Calu3 (cell line): ENCODE results near the gene UHRF2. TPM values are rescaled to one million over a fixed set of nuclear protein-coding genes. Genes with fewer than 3 reads are reported as not detected.
"Not testable (repeated sequence)": the region's sequence is repeated elsewhere in the genome, so short reads cannot be mapped to it uniquely, and the experiment has no call there.

Source experiments
- BruUV-seq: library from RNA; stranded (reverse); fragments of 400-500 nt; replicated peaks from 2 replicates; lab custom pipeline; 2021; lab: Mats Ljungman, UMichigan
- CTCF ChIA-PET: fragments of 300-600 bp; sonication (Branson Sonifier 250); formaldehyde crosslinking; loops from one replicate; lab custom pipeline; 2022; ENCODE audit warnings: antibody characterized with exemption; lab: Charles Lee
- DNase-seq: peaks from one replicate; pipeline ENCODE4 v3.0.0; 2022
- H3K27ac Mint-ChIP-seq: one replicate; pipeline ENCODE4 v1.8.0; 2022; ENCODE audit warnings: mixed read lengths; ENCODE audit not compliant: unreplicated experiment
- H3K27me3 Mint-ChIP-seq: one replicate; pipeline ENCODE4 v1.8.0; 2022; ENCODE audit warnings: mixed read lengths; ENCODE audit not compliant: unreplicated experiment
- H3K36me3 Mint-ChIP-seq: one replicate; pipeline ENCODE4 v1.8.0; 2022; ENCODE audit warnings: mild to moderate bottlenecking, moderate library complexity, mixed read lengths; ENCODE audit not compliant: insufficient read depth, unreplicated experiment
- H3K4me1 Mint-ChIP-seq: one replicate; pipeline ENCODE4 v1.8.0; 2022; ENCODE audit warnings: mild to moderate bottlenecking, low read depth, mixed read lengths; ENCODE audit not compliant: unreplicated experiment
- H3K4me3 Mint-ChIP-seq: one replicate; pipeline ENCODE4 v1.8.0; 2022; ENCODE audit warnings: mild to moderate bottlenecking, low read depth, moderate library complexity, mixed read lengths; ENCODE audit not compliant: unreplicated experiment
- H3K9me3 Mint-ChIP-seq: one replicate; pipeline ENCODE4 v1.8.0; 2022; ENCODE audit warnings: low read depth, mixed read lengths; ENCODE audit not compliant: unreplicated experiment
- intact Hi-C: fragments of 100-400 bp; cut with micrococcal nuclease; formaldehyde crosslinking; loops from one replicate; pipeline ENCODE4 v1.10.0; 2022; ENCODE audit not compliant: unreplicated experiment
- total RNA-seq: library from RNA; stranded (reverse); gene quantifications from 2 replicates; pipeline ENCODE4 v1.2.3, GENCODE V29; 2022
- TF ChIP-seq, protein P1 (sequence below): fragments of 200-600 bp; IDR thresholded peaks from one replicate; pipeline ENCODE4 v1.8.0; 2022; ENCODE audit warnings: antibody characterized with exemption; ENCODE audit not compliant: unreplicated experiment

Gene UHRF2
- total RNA-seq, 1 experiment from 2014 or later, result 38.4 TPM

DNA sequence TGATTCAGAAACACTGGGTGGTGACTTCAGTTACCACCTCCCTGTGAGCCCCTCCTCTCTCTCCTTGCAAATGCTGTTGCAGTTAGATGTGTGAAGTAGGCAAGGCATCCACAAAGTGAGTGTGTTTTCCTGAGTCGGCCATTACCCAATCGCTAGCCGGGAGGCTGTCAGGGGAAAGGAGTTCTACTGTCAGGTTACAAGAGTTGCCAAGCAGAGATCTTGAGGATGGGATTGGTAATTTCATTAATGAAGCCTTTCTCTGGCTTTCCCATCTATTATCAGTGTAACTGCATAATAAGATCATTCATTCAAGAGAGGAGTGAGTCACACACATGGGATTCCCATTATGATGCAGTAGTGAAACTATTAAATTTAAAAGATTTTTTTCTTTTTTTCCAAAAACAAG, 125.7 kb downstream of the UHRF2 start:
- Mint-ChIP-seq H3K27me3 (no peaks in the 10 kb centered on the region), H3K36me3 (no peaks in the 10 kb centered on the region), H3K4me3 (no peak overlapping the region), H3K9me3 (no peaks in the 10 kb centered on the region), H3K27ac (no peak overlapping the region), H3K4me1 (no peaks in the 10 kb centered on the region)
- DNase-seq, result no peak
- CTCF ChIA-PET, result no interaction called here
- intact Hi-C loops, result no loop called here
- TF ChIP-seq, protein P1, sequence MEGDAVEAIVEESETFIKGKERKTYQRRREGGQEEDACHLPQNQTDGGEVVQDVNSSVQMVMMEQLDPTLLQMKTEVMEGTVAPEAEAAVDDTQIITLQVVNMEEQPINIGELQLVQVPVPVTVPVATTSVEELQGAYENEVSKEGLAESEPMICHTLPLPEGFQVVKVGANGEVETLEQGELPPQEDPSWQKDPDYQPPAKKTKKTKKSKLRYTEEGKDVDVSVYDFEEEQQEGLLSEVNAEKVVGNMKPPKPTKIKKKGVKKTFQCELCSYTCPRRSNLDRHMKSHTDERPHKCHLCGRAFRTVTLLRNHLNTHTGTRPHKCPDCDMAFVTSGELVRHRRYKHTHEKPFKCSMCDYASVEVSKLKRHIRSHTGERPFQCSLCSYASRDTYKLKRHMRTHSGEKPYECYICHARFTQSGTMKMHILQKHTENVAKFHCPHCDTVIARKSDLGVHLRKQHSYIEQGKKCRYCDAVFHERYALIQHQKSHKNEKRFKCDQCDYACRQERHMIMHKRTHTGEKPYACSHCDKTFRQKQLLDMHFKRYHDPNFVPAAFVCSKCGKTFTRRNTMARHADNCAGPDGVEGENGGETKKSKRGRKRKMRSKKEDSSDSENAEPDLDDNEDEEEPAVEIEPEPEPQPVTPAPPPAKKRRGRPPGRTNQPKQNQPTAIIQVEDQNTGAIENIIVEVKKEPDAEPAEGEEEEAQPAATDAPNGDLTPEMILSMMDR, result no peak
- BruUV-seq, result no TSS peak

DNA sequence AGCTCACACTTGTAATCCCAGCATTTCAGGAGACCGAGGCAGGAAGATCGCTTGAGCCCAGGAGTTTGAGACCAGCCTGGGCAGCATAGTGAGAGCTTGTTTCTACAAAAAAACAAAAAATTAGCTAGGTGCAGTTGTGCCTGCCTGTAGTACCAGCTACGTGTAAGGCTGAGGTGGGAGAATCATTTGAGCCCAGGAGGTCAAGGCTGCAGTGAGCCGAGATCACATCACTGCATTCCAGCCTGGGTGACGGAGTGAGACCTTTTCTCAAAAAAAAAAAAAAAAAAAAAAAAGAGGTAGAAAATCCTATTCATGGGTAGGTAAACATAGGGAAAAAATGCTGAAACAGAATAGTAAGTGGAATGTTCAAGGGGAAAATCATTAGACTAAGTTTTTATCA, 129.6 kb downstream of the UHRF2 start:
- H3K27ac Mint-ChIP-seq, intact Hi-C loops, H3K4me1 Mint-ChIP-seq, H3K27me3 Mint-ChIP-seq, BruUV-seq, H3K9me3 Mint-ChIP-seq, H3K4me3 Mint-ChIP-seq, DNase-seq, H3K36me3 Mint-ChIP-seq: not testable (repeated sequence)
- CTCF ChIA-PET, result interaction anchor here (0.6 kb wide), 1 partner anchor 11 kb away, joined by 4 read pairs; no protein-coding TSS in a partner anchor

DNA sequence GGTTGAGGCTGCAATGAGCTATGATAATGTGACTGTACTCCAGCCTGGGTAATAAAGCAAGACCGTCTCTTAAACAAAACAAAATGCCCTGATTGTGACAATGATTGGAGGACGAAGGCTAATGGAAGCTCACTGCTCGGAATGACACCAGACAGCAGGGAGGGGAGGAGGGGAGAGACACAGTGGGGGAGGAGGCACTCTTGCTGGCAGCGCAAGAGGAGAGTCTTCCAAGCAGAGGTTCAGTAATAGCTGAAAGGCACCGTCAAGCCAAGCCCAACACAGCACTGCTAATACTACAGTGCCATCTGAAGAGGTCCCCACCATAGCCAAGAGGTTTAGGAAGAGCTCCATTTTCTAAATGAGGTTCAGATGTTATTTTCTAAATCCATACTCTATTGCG, 130.2 kb downstream of the UHRF2 start:
- TF ChIP-seq, protein P1, result no peak
- H3K4me3 Mint-ChIP-seq, result no peak overlapping the region

DNA sequence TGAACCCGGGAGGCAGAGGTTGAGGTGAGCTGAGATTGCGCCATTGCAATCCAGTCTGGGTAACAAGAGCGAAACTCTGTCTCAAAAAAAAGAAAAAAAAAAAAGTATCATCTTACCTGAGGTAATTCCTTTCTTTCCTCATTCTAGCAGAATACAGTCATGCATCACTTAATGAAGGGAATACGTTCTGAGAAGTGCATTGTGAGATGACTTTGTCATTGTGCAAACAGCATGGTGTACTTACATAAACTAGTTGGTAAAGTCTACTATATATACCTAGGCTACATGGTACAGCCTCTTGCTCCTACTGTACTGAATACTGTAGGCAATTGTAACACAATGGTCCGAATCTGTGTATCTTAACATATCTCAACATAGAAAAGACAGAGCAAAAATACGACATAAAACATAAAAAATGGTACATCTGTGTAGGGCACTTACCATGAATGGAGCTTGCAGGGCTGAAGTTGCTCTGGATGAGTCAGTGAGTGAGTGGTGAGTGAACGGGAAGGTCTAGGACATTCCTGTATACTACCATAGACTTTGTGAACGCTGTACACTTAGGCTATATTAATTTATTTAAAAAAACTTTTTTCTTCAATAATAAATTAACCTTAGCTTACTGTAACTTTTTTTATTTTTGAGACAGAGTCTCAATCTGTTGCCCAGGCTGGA, 132.2 kb downstream of the UHRF2 start:
- intact Hi-C loops, result no loop called here
- H3K27me3 Mint-ChIP-seq, result no peaks in the 10 kb centered on the region
- H3K27ac Mint-ChIP-seq, result no peak overlapping the region
- no peaks in the 10 kb centered on the region for H3K36me3 Mint-ChIP-seq
- no peaks in the 10 kb centered on the region for H3K9me3 Mint-ChIP-seq
- no peak overlapping the region for H3K4me3 Mint-ChIP-seq
- TF ChIP-seq, protein P1, result no peak
- no TSS peak for BruUV-seq
- CTCF ChIA-PET, result no interaction called here
- DNase-seq, result no peak
- H3K4me1 Mint-ChIP-seq, result no peaks in the 10 kb centered on the region

More for the DNA sequence above, 130.2 kb downstream of the UHRF2 start:
- Mint-ChIP-seq H3K4me1 (no peaks in the 10 kb centered on the region), H3K36me3 (no peaks in the 10 kb centered on the region), H3K27ac (no peak overlapping the region), H3K9me3 (no peaks in the 10 kb centered on the region), H3K27me3 (no peaks in the 10 kb centered on the region)
- DNase-seq, result no peak
- CTCF ChIA-PET, result no interaction called here
- BruUV-seq, result no TSS peak
- intact Hi-C loops, result no loop called here

DNA sequence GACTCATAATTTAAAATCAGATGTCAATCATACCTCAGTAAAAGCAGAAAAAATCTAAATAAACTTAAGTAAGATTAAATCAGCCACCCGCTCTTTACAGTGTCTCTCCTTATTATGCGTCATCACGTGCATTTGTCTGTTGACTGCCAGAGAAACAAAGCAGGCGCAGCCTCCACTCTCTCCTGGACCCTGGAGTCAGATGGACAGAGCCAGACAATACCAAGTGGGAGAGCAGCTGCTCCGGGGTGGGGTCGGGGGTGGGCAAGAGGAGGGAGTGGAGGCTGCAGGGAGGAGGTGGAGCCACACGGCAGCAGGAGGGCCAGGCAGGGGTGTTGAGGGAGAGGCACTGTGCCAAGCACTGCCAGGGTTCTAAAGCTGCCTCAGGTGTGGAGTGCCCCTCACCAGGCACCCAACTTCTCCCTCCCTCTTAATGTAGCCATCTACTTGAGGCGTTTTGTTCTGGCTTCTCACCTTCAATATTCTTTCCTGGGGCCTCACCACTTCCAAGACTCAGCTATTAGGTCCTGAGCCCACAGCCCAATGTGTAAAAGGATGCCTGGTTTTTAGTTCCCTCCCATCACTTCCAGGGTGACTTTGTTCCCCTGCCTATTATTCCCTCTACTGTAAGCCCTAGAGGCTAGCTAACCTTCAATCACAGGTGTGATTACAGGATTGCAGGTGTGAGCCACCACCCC, 136.3 kb downstream of the UHRF2 start:
- no peak overlapping the region for H3K4me3 Mint-ChIP-seq
- H3K27me3 Mint-ChIP-seq, result no peaks in the 10 kb centered on the region
- DNase-seq, result no peak
- CTCF ChIA-PET, result no interaction called here
- no peak overlapping the region for H3K27ac Mint-ChIP-seq
- no peaks in the 10 kb centered on the region for H3K4me1 Mint-ChIP-seq
- TF ChIP-seq, protein P1, result no peak
- no peaks in the 10 kb centered on the region for H3K9me3 Mint-ChIP-seq
- no TSS peak for BruUV-seq
- H3K36me3 Mint-ChIP-seq, result no peaks in the 10 kb centered on the region
- intact Hi-C loops, result no loop called here
